ENCODE results near the gene PPP1R13L.
A peak's percentile ranks its signal among the peaks of the same experiment; 100 is the strongest.
"Not testable (repeated sequence)": the region's sequence is repeated elsewhere in the genome, so short reads cannot be mapped to it uniquely, and the experiment has no call there.

Gene PPP1R13L

DNA sequence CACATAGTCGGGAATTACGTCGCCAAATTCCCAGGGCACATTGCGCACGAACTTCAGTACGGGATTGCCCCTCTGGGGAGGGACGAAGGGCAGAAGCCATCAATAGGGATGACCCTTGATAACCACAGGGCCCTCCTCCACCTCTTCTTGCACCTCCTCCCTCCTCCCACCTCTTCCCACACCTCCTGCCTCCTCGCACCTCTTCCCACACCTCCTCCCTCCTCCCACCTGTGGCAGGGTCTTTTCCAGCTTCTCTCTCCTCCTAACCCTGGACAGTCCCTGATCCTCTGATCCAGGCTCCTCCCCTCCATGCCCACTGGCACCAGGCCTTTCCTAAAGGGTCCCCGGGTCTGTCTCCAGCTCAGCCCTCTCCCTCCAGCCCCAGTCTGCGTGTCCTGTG is 15.5 kb upstream of the PPP1R13L start:
- H3K4me3 ChIP-seq (ENCODE audit: low read depth, low read length): no peak overlapping the region
- no peak for TF ChIP-seq CTCF (IDR thresholded peaks at IDR 0.05; ENCODE audit: borderline replicate concordance, insufficient read depth, low read depth, low read length)

GRCh38 chr19:45419895-45420294 is 15.0 kb upstream of the PPP1R13L start:
- peak overlapping the region; percentile 29 for H3K4me3 ChIP-seq (ENCODE audit: low read depth, low read length)
- no peak for TF ChIP-seq CTCF (IDR thresholded peaks at IDR 0.05; ENCODE audit: borderline replicate concordance, insufficient read depth, low read depth, low read length)

- TF ChIP-seq CTCF (IDR thresholded peaks at IDR 0.05; ENCODE audit: borderline replicate concordance, insufficient read depth, low read depth, low read length): no peak
- H3K4me3 ChIP-seq (ENCODE audit: low read depth, low read length): peak overlapping the region; percentile 29
These were observed 14.5 kb upstream of the PPP1R13L start for GRCh38 chr19:45419396-45419795.

DNA sequence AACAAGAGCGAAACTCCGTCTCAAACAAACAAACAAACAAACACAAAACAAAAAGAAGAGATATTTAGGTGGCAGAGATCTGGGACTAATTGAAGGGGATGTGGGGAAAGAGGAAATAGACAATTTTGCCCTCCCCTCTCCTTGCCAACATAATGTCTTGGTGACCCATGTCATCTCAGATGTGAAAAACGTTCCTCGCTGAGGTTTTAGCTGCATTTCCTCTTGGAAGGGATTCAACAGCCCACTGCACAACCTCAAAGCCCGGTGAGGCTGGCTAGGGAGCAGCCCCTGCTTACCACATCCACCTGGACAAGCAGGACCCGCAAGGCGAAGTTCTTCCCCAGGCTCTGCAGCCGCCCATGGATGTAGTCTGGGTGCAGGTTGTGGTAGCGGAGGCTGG is 13.9 kb upstream of the PPP1R13L start:
- H3K4me3 ChIP-seq (ENCODE audit: low read depth, low read length): peak overlapping the region; percentile 29

DNA sequence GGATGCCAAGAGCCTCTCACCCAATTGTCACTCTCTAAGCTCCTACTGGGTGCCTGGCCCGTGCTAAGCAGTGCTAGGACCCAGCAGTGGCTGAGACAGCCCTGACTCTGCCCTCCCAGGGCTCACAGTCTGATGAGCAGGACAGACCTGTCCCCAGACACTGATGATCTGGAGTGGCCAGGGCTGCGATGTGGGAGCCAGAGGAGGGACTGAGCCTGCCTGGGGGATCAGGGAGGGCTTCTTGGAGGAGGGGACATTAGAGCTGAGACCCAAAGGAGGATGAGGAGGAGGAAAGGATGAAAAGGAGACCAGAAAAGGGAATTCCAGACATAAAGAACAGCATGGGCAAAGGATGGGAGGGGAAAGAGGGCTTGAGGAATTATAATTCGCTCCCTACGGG is 12.3 kb upstream of the PPP1R13L start:
- no peak for TF ChIP-seq CTCF (IDR thresholded peaks at IDR 0.05; ENCODE audit: borderline replicate concordance, insufficient read depth, low read depth, low read length)
- H3K4me3 ChIP-seq (ENCODE audit: low read depth, low read length): no peak overlapping the region

More for the DNA sequence above, 13.9 kb upstream of the PPP1R13L start:
- TF ChIP-seq CTCF (IDR thresholded peaks at IDR 0.05; ENCODE audit: borderline replicate concordance, insufficient read depth, low read depth, low read length): no peak

DNA sequence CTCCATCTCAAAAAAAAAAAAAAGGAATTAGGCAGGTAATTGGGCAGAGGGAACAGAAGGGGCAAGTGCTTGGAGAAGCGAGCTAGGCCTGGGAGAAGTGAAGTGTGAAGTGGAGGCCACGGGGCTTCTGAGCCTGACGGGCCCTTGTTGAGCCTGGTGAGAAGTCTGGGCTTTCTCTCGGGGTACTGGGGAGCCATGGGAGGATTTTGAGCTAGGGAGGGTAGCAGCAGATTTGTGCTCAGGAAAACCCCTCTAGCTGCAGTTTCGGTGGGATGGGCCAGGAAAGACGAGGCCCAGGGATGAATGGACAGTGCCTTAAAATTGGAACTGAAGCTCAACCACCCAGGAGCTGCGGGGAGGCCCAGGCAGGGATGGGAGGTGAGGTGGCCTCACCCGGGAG is 9.6 kb upstream of the PPP1R13L start:
- no peak for TF ChIP-seq CTCF (IDR thresholded peaks at IDR 0.05; ENCODE audit: borderline replicate concordance, insufficient read depth, low read depth, low read length)
- no peak overlapping the region for H3K4me3 ChIP-seq (ENCODE audit: low read depth, low read length)

GRCh38 chr19:45413497-45413896 is 8.6 kb upstream of the PPP1R13L start:
- TF ChIP-seq CTCF (IDR thresholded peaks at IDR 0.05; ENCODE audit: borderline replicate concordance, insufficient read depth, low read depth, low read length): no peak
- H3K4me3 ChIP-seq (ENCODE audit: low read depth, low read length): no peak overlapping the region

DNA sequence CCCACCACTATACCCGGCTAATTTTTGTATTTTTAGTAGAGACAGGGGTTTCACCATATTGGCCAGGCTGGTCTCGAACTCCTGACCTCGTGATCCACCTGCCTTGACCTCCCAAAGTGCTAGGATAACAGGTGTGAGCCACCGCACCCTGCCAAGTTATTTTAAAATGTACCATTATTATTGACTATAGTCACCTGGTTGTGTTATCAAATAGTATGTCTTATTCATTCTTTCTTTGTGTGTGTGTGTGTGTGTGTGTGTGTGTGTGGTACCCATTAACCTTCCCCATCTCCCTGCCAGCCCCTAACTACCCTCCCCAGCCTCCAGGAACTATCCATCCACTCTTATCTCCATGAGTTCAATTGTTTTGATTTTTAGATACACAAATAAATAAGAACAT is 5.5 kb upstream of the PPP1R13L start:
- H3K4me3 ChIP-seq (ENCODE audit: low read depth, low read length): not testable (repeated sequence)

All from GM12875 (cell line).